ENCODE measurements around the gene ODAD3. TPM values are rescaled to one million over a fixed set of nuclear protein-coding genes. Genes with fewer than 3 reads are reported as not detected.

ODAD3 gene
- total and polyA plus RNA-seq, 2 of the 13 experiments (the other 11 are each of a cell fraction or from before 2014, with no cell fraction given) = 0.04 to 0.08 TPM

DNA sequence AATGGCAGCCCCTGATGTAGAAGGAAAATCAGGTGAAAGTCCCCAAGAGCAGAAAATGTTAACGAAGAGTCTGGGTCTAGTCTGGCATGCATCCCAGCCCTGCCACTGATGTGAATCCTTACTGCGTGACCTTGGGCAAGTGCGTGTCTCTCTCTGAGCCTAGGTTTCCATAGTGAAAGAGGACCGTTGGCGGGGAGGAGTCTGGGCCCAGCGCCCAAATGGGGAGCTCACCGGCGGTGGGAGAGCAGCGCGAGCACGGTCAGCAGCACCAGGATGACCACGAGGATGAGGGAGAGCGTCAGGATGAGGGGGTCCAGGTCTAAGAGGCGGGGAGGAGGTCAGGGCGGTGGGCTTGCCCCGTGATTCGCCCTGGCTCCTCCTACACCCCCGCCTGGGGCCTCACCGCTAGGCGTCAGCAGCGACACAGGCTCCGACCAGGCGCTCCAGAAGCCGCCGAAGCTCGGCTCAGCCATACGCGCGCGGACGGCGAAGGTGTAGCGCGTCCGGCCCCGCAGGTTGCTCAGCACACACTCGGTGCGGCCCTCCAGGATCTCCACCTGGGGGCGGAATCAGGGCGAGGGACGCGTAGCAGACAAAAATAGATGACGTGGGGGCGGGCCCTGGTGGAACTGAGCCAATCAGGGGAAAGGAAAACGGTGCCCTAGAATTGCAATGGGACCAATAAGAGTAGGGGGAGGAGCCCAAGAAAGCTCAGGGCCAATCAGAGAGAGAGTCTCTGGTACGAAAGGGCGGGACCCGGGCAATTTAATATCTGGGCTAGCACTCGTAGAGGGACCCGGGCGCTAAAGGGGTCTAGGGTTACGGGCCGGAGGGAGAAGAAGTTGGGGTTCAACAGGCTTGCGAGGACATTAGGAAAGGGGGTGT, 54.0 kb downstream of the ODAD3 start (continued):
- TF ChIP-seq CBX2 (IDR thresholded peaks at IDR 0.05; ENCODE audit: low read depth, low read length) (no peak), CBX2 (CRISPR knock-in tag; IDR thresholded peaks at IDR 0.05; ENCODE audit: low read depth) (no peak), BHLHE40 (IDR thresholded peaks at IDR 0.05; ENCODE audit: low read length) (peak; percentile 16; the same call in 1 of the 2 replicates), ZNF496 (CRISPR knock-in tag; IDR thresholded peaks at IDR 0.05; ENCODE audit: insufficient replicate concordance) (no peak), HNRNPL (IDR thresholded peaks at IDR 0.05; ENCODE audit: low read depth, low read length) (no peak)
- TF ChIP-seq, protein P1, sequence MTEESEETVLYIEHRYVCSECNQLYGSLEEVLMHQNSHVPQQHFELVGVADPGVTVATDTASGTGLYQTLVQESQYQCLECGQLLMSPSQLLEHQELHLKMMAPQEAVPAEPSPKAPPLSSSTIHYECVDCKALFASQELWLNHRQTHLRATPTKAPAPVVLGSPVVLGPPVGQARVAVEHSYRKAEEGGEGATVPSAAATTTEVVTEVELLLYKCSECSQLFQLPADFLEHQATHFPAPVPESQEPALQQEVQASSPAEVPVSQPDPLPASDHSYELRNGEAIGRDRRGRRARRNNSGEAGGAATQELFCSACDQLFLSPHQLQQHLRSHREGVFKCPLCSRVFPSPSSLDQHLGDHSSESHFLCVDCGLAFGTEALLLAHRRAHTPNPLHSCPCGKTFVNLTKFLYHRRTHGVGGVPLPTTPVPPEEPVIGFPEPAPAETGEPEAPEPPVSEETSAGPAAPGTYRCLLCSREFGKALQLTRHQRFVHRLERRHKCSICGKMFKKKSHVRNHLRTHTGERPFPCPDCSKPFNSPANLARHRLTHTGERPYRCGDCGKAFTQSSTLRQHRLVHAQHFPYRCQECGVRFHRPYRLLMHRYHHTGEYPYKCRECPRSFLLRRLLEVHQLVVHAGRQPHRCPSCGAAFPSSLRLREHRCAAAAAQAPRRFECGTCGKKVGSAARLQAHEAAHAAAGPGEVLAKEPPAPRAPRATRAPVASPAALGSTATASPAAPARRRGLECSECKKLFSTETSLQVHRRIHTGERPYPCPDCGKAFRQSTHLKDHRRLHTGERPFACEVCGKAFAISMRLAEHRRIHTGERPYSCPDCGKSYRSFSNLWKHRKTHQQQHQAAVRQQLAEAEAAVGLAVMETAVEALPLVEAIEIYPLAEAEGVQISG (CRISPR knock-in tag; IDR thresholded peaks at IDR 0.05) = peak; percentile 76
- TF ChIP-seq, protein P2, sequence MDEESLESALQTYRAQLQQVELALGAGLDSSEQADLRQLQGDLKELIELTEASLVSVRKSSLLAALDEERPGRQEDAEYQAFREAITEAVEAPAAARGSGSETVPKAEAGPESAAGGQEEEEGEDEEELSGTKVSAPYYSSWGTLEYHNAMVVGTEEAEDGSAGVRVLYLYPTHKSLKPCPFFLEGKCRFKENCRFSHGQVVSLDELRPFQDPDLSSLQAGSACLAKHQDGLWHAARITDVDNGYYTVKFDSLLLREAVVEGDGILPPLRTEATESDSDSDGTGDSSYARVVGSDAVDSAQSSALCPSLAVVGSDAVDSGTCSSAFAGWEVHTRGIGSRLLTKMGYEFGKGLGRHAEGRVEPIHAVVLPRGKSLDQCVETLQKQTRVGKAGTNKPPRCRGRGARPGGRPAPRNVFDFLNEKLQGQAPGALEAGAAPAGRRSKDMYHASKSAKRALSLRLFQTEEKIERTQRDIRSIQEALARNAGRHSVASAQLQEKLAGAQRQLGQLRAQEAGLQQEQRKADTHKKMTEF (CRISPR knock-in tag; IDR thresholded peaks at IDR 0.05) = peak; percentile 79
- TF ChIP-seq, protein P3, sequence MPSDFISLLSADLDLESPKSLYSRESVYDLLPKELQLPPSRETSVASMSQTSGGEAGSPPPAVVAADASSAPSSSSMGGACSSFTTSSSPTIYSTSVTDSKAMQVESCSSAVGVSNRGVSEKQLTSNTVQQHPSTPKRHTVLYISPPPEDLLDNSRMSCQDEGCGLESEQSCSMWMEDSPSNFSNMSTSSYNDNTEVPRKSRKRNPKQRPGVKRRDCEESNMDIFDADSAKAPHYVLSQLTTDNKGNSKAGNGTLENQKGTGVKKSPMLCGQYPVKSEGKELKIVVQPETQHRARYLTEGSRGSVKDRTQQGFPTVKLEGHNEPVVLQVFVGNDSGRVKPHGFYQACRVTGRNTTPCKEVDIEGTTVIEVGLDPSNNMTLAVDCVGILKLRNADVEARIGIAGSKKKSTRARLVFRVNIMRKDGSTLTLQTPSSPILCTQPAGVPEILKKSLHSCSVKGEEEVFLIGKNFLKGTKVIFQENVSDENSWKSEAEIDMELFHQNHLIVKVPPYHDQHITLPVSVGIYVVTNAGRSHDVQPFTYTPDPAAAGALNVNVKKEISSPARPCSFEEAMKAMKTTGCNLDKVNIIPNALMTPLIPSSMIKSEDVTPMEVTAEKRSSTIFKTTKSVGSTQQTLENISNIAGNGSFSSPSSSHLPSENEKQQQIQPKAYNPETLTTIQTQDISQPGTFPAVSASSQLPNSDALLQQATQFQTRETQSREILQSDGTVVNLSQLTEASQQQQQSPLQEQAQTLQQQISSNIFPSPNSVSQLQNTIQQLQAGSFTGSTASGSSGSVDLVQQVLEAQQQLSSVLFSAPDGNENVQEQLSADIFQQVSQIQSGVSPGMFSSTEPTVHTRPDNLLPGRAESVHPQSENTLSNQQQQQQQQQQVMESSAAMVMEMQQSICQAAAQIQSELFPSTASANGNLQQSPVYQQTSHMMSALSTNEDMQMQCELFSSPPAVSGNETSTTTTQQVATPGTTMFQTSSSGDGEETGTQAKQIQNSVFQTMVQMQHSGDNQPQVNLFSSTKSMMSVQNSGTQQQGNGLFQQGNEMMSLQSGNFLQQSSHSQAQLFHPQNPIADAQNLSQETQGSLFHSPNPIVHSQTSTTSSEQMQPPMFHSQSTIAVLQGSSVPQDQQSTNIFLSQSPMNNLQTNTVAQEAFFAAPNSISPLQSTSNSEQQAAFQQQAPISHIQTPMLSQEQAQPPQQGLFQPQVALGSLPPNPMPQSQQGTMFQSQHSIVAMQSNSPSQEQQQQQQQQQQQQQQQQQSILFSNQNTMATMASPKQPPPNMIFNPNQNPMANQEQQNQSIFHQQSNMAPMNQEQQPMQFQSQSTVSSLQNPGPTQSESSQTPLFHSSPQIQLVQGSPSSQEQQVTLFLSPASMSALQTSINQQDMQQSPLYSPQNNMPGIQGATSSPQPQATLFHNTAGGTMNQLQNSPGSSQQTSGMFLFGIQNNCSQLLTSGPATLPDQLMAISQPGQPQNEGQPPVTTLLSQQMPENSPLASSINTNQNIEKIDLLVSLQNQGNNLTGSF (CRISPR knock-in tag; IDR thresholded peaks at IDR 0.05) = no peak
- TF ChIP-seq, protein P4, sequence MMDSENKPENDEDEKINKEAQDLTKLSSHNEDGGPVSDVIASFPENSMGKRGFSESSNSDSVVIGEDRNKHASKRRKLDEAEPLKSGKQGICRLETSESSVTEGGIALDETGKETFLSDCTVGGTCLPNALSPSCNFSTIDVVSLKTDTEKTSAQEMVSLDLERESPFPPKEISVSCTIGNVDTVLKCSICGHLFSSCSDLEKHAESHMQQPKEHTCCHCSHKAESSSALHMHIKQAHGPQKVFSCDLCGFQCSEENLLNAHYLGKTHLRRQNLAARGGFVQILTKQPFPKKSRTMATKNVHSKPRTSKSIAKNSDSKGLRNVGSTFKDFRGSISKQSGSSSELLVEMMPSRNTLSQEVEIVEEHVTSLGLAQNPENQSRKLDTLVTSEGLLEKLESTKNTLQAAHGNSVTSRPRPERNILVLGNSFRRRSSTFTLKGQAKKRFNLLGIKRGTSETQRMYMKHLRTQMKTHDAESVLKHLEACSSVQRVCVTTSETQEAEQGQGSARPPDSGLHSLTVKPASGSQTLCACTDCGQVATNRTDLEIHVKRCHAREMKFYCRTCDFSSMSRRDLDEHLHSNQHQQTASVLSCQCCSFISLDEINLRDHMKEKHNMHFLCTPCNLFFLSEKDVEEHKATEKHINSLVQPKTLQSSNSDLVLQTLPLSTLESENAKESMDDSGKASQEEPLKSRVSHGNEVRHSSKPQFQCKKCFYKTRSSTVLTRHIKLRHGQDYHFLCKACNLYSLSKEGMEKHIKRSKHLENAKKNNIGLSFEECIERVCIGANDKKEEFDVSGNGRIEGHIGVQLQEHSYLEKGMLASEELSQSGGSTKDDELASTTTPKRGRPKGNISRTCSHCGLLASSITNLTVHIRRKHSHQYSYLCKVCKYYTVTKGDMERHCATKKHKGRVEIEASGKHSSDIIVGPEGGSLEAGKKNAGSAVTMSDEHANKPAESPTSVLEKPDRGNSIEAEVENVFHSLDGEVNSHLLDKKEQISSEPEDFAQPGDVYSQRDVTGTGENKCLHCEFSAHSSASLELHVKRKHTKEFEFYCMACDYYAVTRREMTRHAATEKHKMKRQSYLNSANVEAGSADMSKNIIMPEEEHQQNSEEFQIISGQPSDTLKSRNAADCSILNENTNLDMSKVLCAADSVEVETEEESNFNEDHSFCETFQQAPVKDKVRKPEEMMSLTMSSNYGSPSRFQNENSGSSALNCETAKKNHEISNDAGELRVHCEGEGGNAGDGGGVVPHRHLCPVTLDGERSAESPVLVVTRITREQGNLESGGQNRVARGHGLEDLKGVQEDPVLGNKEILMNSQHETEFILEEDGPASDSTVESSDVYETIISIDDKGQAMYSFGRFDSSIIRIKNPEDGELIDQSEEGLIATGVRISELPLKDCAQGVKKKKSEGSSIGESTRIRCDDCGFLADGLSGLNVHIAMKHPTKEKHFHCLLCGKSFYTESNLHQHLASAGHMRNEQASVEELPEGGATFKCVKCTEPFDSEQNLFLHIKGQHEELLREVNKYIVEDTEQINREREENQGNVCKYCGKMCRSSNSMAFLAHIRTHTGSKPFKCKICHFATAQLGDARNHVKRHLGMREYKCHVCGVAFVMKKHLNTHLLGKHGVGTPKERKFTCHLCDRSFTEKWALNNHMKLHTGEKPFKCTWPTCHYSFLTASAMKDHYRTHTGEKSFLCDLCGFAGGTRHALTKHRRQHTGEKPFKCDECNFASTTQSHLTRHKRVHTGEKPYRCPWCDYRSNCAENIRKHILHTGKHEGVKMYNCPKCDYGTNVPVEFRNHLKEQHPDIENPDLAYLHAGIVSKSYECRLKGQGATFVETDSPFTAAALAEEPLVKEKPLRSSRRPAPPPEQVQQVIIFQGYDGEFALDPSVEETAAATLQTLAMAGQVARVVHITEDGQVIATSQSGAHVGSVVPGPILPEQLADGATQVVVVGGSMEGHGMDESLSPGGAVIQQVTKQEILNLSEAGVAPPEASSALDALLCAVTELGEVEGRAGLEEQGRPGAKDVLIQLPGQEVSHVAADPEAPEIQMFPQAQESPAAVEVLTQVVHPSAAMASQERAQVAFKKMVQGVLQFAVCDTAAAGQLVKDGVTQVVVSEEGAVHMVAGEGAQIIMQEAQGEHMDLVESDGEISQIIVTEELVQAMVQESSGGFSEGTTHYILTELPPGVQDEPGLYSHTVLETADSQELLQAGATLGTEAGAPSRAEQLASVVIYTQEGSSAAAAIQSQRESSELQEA (CRISPR knock-in tag; IDR thresholded peaks at IDR 0.05; ENCODE audit: not compliant biosample characterization) = peak; percentile 24
